Activated T-helper 2 cell treated with anti-CD3 and anti-CD28 coated beads, Interferon-gamma antibody, Interleukin-2, Interleukin-4, amounts not matched to agents 10 μg/mL and 5 μg/mL and 100 μg/mL, durations not matched to agents 14 hours and 24 hours and 36 hours (primary cell): ENCODE data around the gene BHMT2. TPM values are rescaled to one million over a fixed set of nuclear protein-coding genes. Genes with fewer than 3 reads are reported as not detected.

Experiments
- total RNA-seq: library from RNA; stranded (reverse); gene quantifications from 2 replicates; pipeline ENCODE4 v1.2.3, GENCODE V29; 2022

Gene BHMT2
- total RNA-seq, 1 donor from 2014 or later: not detected

Other genes with a start within 250 kb of the BHMT2 start
- gene ARSB, start 84.5 kb upstream of the BHMT2 start, total RNA-seq: 19.0 and 19.6 TPM in 2 replicates
- gene DMGDH, start 93 bp upstream of the BHMT2 start, total RNA-seq: 0.37 and 0.41 TPM in 2 replicates
- not detected in 2 replicates for gene BHMT, start 42.0 kb downstream of the BHMT2 start, total RNA-seq
- 4.4 and 5.8 TPM in 2 replicates for gene JMY, start 166.4 kb downstream of the BHMT2 start, total RNA-seq